H1 (cell line): Measurements from ENCODE around the gene FGFRL1. TPM values are rescaled to one million over a fixed set of nuclear protein-coding genes. Genes with fewer than 3 reads are reported as not detected.

Source experiments
- EZH2 ChIP-seq: fragments of 200-600 bp; sonication (generic); IDR thresholded peaks from 2 replicates; pipeline ENCODE4 v1.7.1; 2012; ENCODE audit warnings: low read depth, mild to moderate bottlenecking, moderate library complexity, low read length, inconsistent platforms; ENCODE audit not compliant: severe bottlenecking
- KDM1A ChIP-seq: fragments of 200-600, 300-600 bp; sonication (generic); IDR thresholded peaks from 2 replicates; pipeline ENCODE4 v1.7.1; 2016; ENCODE audit warnings: mild to moderate bottlenecking, low read length, borderline replicate concordance
- MAFK ChIP-seq: IDR thresholded peaks from 2 replicates; pipeline ENCODE4 v1.6.1; 2012; ENCODE audit warnings: low read depth, mild to moderate bottlenecking, improper control_type of control experiment, low read length
- NANOG ChIP-seq: IDR thresholded peaks from 2 replicates; pipeline ENCODE4 v1.6.1; 2011; ENCODE audit warnings: low read length, low read depth, mild to moderate bottlenecking, inconsistent platforms; ENCODE audit not compliant: insufficient read depth, poor library complexity, severe bottlenecking
- NRF1 ChIP-seq: IDR thresholded peaks from 2 replicates; pipeline ENCODE4 v1.6.1; 2011; ENCODE audit warnings: mild to moderate bottlenecking, low read depth, low read length, improper control_type of control experiment
- RBBP5 ChIP-seq: IDR thresholded peaks from 2 replicates; pipeline ENCODE4 v1.7.1; 2012; ENCODE audit warnings: low read depth, mild to moderate bottlenecking, inconsistent platforms, low read length, moderate library complexity, borderline replicate concordance
- RNF2 ChIP-seq: fragments of 200-900, 300-1000 bp; sonication (generic); IDR thresholded peaks from 2 replicates; pipeline ENCODE4 v1.7.1; 2016; ENCODE audit warnings: borderline replicate concordance, low read depth, mild to moderate bottlenecking, antibody characterized with exemption, low read length; ENCODE audit not compliant: poor library complexity, severe bottlenecking; ENCODE audit errors: missing control alignments
- SUZ12 ChIP-seq: fragments of 200-600 bp; sonication (generic); IDR thresholded peaks from 2 replicates; pipeline ENCODE4 v1.6.1; 2012; ENCODE audit warnings: mild to moderate bottlenecking, inconsistent platforms, low read length, moderate library complexity, mixed read lengths
- polyA plus RNA-seq, 7 experiments: library from polyadenylated mRNA; depleted of rRNA in 3 of 7; stranded (reverse) in 5 of 7; unstranded in 2 of 7; fragments of >200 nt in 5 of 7; fragments of 200-250 nt in 2 of 7; gene quantifications; 1 replicate in 5 of 7; 2 replicates in 1 of 7; 4 replicates in 1 of 7; pipeline versions ENCODE4 v1.2.1 to v1.2.3, GENCODE V29; 2011 to 2013; ENCODE audit warnings: missing spikeins in 2 of 7, mixed read lengths in 2 of 7
- total RNA-seq: library from RNA; stranded (reverse); fragmentation: NEBNext Ultra II Directional; extraction: Animal tissue kit (Norgen Biotek cat#: 25700); gene quantifications from 2 replicates; pipeline ENCODE4 v1.2.1, GENCODE V29; 2021

The FGFRL1 gene
- total and polyA plus RNA-seq, 2 of the 8 experiments (the other 6 are each of a cell fraction or from before 2014, with no cell fraction given) = 18.9 to 34.6 TPM

DNA sequence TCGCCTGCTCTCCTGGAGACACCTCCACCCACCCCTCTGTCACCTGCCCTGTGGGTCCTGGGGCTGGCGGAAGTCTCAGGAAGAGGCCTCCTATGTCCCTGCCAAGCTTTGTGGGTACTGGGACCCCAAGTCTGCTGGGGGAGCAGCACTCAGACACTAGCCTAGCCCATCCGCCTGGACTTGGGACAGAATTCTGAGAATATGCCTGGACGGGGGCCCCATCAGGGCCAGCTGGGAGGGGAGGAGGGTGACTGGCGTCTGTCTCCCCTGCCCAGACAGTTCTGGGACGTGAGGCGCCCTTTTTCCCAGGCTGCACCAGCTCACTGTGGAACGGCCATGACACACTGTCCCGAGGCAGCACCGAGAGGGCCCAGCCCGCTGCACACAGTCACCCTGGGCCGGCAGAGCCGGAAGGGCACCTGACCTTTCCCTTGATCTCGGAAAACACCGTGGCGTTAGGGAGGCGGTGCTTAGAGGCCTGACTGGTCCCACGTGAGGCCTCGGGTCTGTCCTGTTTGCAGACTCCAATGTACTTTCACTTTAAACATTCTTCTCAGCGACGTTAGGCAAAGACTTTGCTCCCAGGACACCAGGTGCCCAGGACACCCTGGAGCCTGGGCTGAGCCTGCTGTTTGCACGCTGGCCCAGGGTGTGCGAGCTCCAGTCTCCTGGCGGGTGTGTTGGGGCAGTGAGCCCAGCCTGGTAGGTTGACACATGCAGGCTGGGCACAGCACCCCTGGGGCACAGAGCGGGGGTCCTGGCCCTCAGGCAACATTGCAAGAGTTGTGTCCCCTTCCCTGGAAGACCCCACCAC, 18.9 kb upstream of the FGFRL1 start (continued):
- TF ChIP-seq SUZ12 (no peak), RNF2 (no peak), KDM1A (no peak), NRF1 (no peak), NANOG (no peak), RBBP5 (no peak), MAFK (no peak), EZH2 (no peak)
